ENCODE measurements around the gene CACNA1C. TPM values are rescaled to one million over a fixed set of nuclear protein-coding genes. Genes with fewer than 3 reads are reported as not detected.

CACNA1C gene
- polyA plus RNA-seq, 1 of the 3 experiments (the other 2 are of a cell fraction): 1.5 TPM

- TF ChIP-seq REST (IDR thresholded peaks at IDR 0.05; ENCODE audit: low read depth, low read length): no peak
- TF ChIP-seq GABPA (IDR thresholded peaks at IDR 0.05; ENCODE audit: low read depth): no peak
- no peak for TF ChIP-seq SIN3A (IDR thresholded peaks at IDR 0.05; ENCODE audit: borderline replicate concordance, low read depth, low read length)
- TF ChIP-seq POLR2AphosphoS5 (IDR thresholded peaks at IDR 0.05; ENCODE audit: low read depth, low read length): no peak
- no peak for TF ChIP-seq CHD2 (IDR thresholded peaks at IDR 0.05; ENCODE audit: low read length, partially characterized antibody)
- no peak for TF ChIP-seq USF2 (IDR thresholded peaks at IDR 0.05; ENCODE audit: borderline replicate concordance, low read depth, low read length)
These were observed 595.6 kb downstream of the CACNA1C start (continued) for GRCh38 chr12:2648406-2648805.

- Histone ChIP-seq H3K27me3 (ENCODE audit: insufficient read depth) (no peaks in the 10 kb centered on the region), H3K36me3 (replicated peaks in 1 of 2; ENCODE audit: control insufficient read depth in 1 of 2, insufficient read depth in 2 of 2, low read length in 1 of 2) (peaks cover 0 to 2% of the 10 kb centered on the region in 2 experiments), H3K27ac (ENCODE audit: low read depth in 2 of 2, low read length in 1 of 2) (no peak overlapping the region), H3K4me1 (ENCODE audit: control insufficient read depth in 1 of 2, insufficient read depth in 2 of 2, low read depth in 1 of 2, low read length in 1 of 2) (no peaks in the 10 kb centered on the region; a peak in 1 of 4 replicates), H3K9ac (no peak overlapping the region), H3K79me2 (ENCODE audit: insufficient read depth) (no peaks in the 10 kb centered on the region), H3K4me3 (ENCODE audit: low read depth in 2 of 2, low read length in 1 of 2) (no peak overlapping the region), H2AFZ (ENCODE audit: low read depth) (no peak overlapping the region), H3K9me2 (no peaks in the 10 kb centered on the region), H4K20me1 (ENCODE audit: insufficient read depth) (no peaks in the 10 kb centered on the region), H3K4me2 (no peak overlapping the region), H3F3A (replicated peaks; ENCODE audit: insufficient read depth) (no peaks in the 10 kb centered on the region), H3K9me3 (no peaks in the 10 kb centered on the region)
- POLR2A ChIA-PET: no interaction called here
- CTCF ChIA-PET: interaction anchor here (1.2 to 1.4 kb wide), 2 partner anchors 66 kb away, joined by 4 to 5 read pairs; no protein-coding TSS in a partner anchor
- WGBS (ENCODE audit: low lambda C conversion rate): 76% methylated on average over 12 of the region's 16 CpGs
- DNase-seq: peak; percentile 52
- TF ChIP-seq CHD2 (IDR thresholded peaks at IDR 0.05; ENCODE audit: low read length, partially characterized antibody): no peak
- no peak for TF ChIP-seq FOSL2 (IDR thresholded peaks at IDR 0.05; ENCODE audit: borderline replicate concordance, low read depth)
- TF ChIP-seq, protein P1, sequence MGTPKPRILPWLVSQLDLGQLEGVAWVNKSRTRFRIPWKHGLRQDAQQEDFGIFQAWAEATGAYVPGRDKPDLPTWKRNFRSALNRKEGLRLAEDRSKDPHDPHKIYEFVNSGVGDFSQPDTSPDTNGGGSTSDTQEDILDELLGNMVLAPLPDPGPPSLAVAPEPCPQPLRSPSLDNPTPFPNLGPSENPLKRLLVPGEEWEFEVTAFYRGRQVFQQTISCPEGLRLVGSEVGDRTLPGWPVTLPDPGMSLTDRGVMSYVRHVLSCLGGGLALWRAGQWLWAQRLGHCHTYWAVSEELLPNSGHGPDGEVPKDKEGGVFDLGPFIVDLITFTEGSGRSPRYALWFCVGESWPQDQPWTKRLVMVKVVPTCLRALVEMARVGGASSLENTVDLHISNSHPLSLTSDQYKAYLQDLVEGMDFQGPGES (IDR thresholded peaks at IDR 0.05; ENCODE audit: low read depth, low read length): no peak
- TF ChIP-seq, protein P2, sequence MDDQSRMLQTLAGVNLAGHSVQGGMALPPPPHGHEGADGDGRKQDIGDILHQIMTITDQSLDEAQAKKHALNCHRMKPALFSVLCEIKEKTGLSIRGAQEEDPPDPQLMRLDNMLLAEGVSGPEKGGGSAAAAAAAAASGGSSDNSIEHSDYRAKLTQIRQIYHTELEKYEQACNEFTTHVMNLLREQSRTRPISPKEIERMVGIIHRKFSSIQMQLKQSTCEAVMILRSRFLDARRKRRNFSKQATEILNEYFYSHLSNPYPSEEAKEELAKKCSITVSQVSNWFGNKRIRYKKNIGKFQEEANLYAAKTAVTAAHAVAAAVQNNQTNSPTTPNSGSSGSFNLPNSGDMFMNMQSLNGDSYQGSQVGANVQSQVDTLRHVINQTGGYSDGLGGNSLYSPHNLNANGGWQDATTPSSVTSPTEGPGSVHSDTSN (IDR thresholded peaks at IDR 0.05): no peak
- no peak for TF ChIP-seq MAX (IDR thresholded peaks at IDR 0.05; ENCODE audit: low read depth)
- TF ChIP-seq POLR2AphosphoS5 (IDR thresholded peaks at IDR 0.05; ENCODE audit: low read depth, low read length): no peak
- TF ChIP-seq REST (IDR thresholded peaks at IDR 0.05; ENCODE audit: low read depth, low read length): no peak
- no peak for TF ChIP-seq EP300 (IDR thresholded peaks at IDR 0.05; ENCODE audit: borderline replicate concordance in 1 of 2, low read depth in 1 of 2, low read length in 1 of 2)
- no peak for TF ChIP-seq NRF1 (IDR thresholded peaks at IDR 0.05; ENCODE audit: low read depth, low read length)
- no peak for TF ChIP-seq TEAD4 (IDR thresholded peaks at IDR 0.05; ENCODE audit: borderline replicate concordance, insufficient read depth)
- TF ChIP-seq, protein P3, sequence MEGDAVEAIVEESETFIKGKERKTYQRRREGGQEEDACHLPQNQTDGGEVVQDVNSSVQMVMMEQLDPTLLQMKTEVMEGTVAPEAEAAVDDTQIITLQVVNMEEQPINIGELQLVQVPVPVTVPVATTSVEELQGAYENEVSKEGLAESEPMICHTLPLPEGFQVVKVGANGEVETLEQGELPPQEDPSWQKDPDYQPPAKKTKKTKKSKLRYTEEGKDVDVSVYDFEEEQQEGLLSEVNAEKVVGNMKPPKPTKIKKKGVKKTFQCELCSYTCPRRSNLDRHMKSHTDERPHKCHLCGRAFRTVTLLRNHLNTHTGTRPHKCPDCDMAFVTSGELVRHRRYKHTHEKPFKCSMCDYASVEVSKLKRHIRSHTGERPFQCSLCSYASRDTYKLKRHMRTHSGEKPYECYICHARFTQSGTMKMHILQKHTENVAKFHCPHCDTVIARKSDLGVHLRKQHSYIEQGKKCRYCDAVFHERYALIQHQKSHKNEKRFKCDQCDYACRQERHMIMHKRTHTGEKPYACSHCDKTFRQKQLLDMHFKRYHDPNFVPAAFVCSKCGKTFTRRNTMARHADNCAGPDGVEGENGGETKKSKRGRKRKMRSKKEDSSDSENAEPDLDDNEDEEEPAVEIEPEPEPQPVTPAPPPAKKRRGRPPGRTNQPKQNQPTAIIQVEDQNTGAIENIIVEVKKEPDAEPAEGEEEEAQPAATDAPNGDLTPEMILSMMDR (IDR thresholded peaks at IDR 0.05): no peak
- TF ChIP-seq MEF2A (IDR thresholded peaks at IDR 0.05; ENCODE audit: borderline replicate concordance, low read depth): no peak
These were observed 596.6 kb downstream of the CACNA1C start for GRCh38 chr12:2649201-2650030.
